ENCODE results near the gene CA12.
"Not testable (repeated sequence)": the region's sequence is repeated elsewhere in the genome, so short reads cannot be mapped to it uniquely, and the experiment has no call there.

Gene CA12

GRCh38 chr15:63332367-63333124 is 49.1 kb downstream of the CA12 start:
- no peak for DNase-seq

GRCh38 chr15:63331456-63331855 is 50.2 kb downstream of the CA12 start:
- DNase-seq, result no peak

GRCh38 chr15:63330926-63331325 is 50.7 kb downstream of the CA12 start:
- DNase-seq, result no peak

GRCh38 chr15:63329567-63330350 is 51.9 kb downstream of the CA12 start:
- no peak for DNase-seq

GRCh38 chr15:63327648-63328421 is 53.8 kb downstream of the CA12 start:
- no peak for DNase-seq

GRCh38 chr15:63324770-63325169 is 56.9 kb downstream of the CA12 start:
- no peak for DNase-seq

GRCh38 chr15:63323798-63324563 is 57.7 kb downstream of the CA12 start:
- no peak for DNase-seq

- no peak for DNase-seq
Measured at GRCh38 chr15:63322541-63322940, 59.1 kb downstream of the CA12 start.

GRCh38 chr15:63321462-63321861 is 60.2 kb downstream of the CA12 start:
- no peak for DNase-seq

GRCh38 chr15:63320981-63321380 is 60.7 kb downstream of the CA12 start:
- DNase-seq, result not testable (repeated sequence)

GRCh38 chr15:63320446-63320845 is 61.2 kb downstream of the CA12 start:
- not testable (repeated sequence) for DNase-seq

GRCh38 chr15:63319065-63319464 is 62.6 kb downstream of the CA12 start:
- no peak for DNase-seq

- no peak for DNase-seq
Measured at GRCh38 chr15:63318344-63318743, 63.3 kb downstream of the CA12 start.

- DNase-seq, result no peak
Measured at GRCh38 chr15:63314409-63314808, 67.2 kb downstream of the CA12 start.

- no peak for DNase-seq
Measured at GRCh38 chr15:63313825-63314224, 67.8 kb downstream of the CA12 start.

- no peak for DNase-seq
Measured at GRCh38 chr15:63312286-63312685, 69.4 kb downstream of the CA12 start.

- no peak for DNase-seq
Measured at GRCh38 chr15:63310646-63311045, 71.0 kb downstream of the CA12 start.

GRCh38 chr15:63308947-63309346 is 72.7 kb downstream of the CA12 start:
- DNase-seq, result no peak

GRCh38 chr15:63308491-63308890 is 73.2 kb downstream of the CA12 start:
- no peak for DNase-seq

GRCh38 chr15:63306492-63307073 is 75.1 kb downstream of the CA12 start:
- no peak for DNase-seq

- DNase-seq, result no peak
Measured at GRCh38 chr15:63305260-63305659, 76.4 kb downstream of the CA12 start.

- no peak for DNase-seq
Measured at GRCh38 chr15:63301088-63301487, 80.6 kb downstream of the CA12 start.

All from activated effector memory CD4-positive, alpha-beta T cell treated with Interleukin-2 at 50 U/mL for 16 hours (primary cell).